ENCODE results near the gene ERC2.

The ERC2 gene

GRCh38 chr3:55596212-55596611, 872.1 kb downstream of the ERC2 start:
- DNase-seq = no peak

DNA sequence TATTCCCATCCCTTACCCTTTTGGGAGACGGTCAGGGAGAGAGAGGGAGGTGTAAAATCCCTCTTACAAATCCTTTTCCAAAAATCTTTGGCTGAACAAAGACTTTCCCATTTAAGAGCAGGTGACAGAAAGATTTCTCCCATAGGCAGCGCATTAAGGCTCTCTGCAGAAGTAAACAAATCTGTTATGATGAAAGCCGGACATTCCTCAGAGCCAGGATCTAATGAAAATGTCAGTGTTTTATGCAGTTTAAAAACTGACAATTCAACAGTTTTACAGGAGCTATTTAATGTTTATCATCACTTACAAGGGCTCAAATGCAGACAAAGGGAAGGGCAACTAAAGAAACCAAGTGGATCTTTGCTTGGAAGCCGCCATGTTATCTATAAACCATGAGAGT, 872.8 kb downstream of the ERC2 start:
- no peak for DNase-seq

DNA sequence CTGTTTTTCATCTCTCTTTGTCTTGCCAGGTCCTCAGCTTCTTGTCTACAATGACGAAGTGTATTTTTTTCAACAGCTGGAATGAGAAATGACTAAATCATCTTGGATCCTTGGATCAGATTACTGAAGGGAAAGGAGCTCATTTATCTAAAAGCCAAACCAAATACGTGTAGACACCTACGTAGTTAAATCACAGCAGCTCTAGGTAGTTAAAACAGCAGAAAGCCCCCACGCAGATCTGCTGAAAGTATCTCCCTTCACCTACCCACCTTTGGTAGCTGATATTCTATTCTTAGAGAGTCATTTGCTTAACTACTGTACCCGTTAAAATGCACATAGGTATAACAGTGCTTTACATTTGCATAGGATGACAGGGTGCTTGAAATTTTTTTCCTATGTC, 875.7 kb downstream of the ERC2 start:
- DNase-seq = no peak

- DNase-seq = no peak
Measured at GRCh38 chr3:55591888-55592287, 876.4 kb downstream of the ERC2 start.

DNA sequence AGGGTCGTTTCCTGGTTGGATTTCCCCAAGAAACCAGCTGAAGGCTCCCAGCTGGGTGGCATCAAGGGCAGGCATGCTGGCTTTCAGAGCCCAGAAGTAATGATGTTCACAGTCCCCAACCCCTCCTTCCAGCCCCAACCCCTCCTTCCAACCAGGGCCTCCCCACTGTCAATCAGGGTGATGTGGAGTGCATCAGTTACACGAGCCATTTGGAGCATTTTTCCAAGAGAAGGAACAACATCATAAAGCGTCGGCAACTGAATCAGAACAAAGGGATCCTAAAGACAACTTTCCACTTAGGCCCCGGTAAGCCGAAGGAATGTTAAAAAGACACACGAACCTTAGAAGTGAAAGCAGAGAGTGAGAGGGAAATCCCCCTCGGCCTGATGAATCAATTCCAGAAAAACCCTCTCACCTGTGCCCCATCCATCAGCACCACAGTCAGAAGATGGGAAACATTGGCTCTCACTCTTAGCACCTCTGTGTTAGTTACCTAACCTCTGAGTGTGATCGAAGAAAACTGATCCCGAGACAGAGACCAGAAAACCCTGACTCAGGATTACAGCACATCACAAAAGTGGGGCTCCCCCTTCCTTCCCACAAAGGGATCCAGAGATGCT, 880.0 kb downstream of the ERC2 start:
- no peak for DNase-seq

DNA sequence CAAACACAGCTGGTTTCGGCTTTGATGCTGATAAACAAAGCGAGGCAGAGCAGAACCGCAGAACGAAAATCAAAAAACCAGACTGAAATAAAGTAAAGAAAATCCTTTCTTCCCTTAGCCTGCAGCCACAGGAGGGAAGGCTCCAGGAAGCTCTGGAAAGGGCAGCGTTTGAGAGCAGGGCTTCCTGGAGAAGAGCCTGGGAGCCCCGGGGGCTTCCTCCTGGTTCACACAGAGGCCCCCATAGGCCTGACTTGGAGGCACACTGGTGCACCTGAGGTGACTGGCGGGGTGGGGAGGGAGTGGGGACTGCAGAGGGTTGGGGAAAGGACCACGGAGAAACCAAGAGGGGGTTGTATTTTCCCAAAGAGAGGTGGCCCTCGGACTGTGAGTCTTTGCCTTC, 882.4 kb downstream of the ERC2 start:
- no peak for DNase-seq

- DNase-seq = no peak
Measured at GRCh38 chr3:55584716-55585368, 883.4 kb downstream of the ERC2 start.

DNA sequence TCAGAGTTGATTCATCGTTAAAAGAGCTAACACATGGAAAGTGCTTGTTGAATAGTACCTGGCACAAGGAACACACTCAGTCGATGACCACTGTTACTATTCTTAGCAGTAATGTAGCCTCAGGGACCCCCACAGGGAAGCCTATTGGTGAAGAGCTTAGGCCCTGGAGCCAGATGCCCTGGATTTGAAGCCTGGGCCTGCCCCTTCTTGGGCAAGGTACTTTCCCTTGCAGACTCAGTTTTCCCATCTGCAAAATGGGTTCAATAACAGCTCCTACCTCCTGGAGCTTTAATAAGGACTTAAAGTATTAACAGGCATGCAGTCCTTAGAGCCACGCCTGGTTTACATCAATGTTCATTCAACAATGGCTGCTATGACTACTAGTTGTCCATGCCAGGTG, 884.2 kb downstream of the ERC2 start:
- DNase-seq = no peak

GRCh38 chr3:55583475-55583874, 884.8 kb downstream of the ERC2 start:
- DNase-seq = no peak

DNA sequence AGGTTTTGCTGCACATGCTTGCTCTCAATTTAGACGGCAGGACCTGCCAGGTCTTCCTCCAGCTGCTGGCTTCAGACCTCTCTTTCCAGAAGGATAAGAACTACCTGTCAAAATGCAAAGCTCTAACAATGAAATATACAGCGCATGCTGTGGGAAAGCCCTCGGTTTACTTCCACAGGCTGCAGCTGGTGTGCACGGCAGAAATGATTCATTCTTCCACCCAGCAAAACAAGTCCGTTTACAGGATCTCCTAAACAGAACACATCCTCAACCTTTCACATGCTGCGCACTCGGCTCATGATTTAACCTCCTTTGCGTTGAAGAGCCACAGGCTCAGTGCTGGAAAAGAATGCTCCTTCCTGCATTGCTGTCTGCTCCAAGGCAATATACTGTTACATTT, 888.8 kb downstream of the ERC2 start:
- DNase-seq = no peak

DNA sequence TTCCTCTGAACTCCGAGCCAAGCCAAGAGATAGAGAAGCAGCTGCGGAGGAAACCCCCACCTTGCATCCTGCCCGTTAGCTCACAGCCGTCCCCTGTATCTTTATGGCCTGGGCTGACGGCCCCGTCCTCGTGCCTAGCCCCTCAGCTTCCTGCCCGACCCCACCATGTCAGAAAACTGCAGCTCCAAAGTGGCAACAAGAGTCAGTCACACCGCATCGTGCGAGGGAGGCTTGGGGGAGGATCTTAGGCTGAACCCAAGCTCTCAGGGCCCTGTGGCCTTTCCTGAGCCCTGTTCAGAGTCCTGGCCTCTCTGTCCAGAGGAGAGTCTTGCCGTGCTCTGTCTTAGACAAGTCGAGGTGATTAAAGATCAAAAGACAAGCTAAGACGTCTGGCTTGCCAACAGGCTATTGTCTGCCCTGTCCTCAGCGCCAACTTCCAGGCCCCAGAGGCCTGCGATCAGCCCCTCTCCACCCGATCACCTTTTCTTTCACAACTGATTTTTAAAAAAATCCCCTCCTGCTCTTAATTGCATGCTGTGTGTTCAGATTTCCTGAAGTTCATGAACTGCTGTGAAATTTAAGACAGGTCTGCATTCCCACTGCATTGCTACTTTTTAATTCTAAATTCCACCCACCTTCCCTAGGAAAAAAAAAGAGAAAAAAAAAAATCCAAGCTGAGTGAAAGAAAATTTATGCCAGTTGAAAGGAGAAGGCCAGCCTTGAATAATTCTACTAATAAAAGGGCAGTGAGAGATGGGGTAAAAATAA, 891.5 kb downstream of the ERC2 start:
- DNase-seq = no peak

DNA sequence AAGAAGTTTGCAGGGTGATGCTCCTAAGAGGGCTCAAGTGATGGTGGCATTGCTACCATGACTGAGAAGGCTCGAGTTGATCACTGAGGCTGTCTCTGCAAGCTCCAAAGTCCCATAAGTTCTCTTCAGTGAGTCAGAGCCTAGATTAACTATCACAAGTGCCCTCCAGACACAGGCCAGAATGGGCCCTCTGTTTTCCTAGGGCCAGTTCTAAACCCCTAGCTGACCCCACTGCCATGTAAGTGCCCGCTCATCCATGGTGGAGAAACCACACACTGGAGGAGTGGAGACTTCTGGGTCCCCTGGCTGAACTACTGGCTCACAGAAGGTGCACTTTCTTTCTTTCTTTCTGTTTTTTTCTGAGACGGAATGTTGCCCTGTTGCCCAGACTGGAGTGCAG, 893.6 kb downstream of the ERC2 start:
- no peak for DNase-seq

DNA sequence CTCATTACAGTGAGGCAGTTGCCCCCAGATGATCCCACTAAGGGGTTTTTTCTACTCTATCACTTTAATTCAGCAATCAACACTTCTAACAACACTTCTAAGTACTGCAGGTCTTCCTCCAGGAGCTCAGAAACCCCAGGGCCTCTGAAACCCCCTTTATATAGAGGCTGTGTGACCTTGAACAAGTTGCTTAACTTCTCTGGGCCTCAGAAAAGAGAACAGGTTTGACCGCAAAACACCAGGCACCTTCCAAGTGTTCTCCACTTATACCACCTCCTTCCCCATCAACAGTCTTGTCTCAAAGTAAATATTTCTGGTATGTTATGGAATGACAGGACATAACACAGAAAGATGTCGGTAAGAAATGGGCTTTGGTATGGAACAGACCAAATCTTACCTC, 895.5 kb downstream of the ERC2 start:
- no peak for DNase-seq

- DNase-seq = no peak
Measured at GRCh38 chr3:55571913-55572312, 896.4 kb downstream of the ERC2 start.

GRCh38 chr3:55571216-55571813, 897.0 kb downstream of the ERC2 start:
- no peak for DNase-seq

- no peak for DNase-seq
Measured at GRCh38 chr3:55570271-55570711, 898.0 kb downstream of the ERC2 start.

DNA sequence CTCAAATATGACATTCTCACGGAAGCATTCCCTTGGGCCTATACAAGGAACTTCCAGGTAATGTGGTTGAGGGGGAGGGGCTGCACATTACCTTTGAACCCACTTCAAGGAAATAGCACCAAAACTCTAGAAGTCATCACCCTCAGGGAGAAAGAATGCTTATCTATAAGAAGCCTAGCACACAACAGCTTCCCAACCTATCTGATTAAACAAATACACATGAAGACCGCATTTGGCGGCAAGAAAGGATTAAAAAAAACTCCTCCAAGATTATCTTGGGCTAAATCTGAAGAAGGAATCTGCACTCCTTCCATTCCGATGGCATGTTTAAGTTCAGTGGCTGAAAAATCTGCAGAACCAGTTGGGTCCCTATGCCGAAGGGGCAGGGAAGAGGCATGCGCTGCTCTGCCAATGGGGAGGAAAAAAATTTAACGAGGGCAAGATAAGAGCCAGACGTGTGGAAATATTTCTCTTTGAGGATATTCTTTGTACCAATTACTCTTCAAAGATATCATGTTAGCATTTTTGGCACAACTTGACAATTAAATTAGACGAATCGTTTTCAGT, 899.2 kb downstream of the ERC2 start:
- no peak for DNase-seq

GRCh38 chr3:55567615-55568014, 900.7 kb downstream of the ERC2 start:
- DNase-seq = no peak

GRCh38 chr3:55567121-55567520, 901.1 kb downstream of the ERC2 start:
- no peak for DNase-seq

GRCh38 chr3:55565521-55565920, 902.7 kb downstream of the ERC2 start:
- DNase-seq = no peak

- no peak for DNase-seq
Measured at GRCh38 chr3:55564726-55565125, 903.5 kb downstream of the ERC2 start.

DNA sequence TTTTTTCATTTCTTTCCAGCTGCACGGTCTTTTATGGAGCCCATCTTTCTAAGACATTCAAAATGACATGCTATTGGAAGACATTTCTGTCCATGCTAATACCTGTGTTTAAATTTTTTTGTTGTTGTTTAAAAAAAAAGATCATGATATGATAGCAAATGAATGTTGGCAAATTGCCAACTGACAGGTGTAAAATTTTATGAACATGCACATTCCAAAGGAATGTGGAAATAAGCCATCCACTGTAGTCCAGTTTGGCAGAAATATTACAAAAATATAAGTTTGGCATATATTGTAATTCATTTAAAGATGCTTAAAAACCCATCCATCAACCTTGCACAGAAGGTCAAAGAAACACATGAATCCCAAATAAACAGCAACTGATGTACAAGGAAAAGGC, 905.6 kb downstream of the ERC2 start:
- DNase-seq = no peak
